ENCODE measurements around the gene MS4A6E.
A peak's percentile ranks its signal among the peaks of the same experiment; 100 is the strongest.
"Not testable (repeated sequence)": the region's sequence is repeated elsewhere in the genome, so short reads cannot be mapped to it uniquely, and the experiment has no call there.

Gene MS4A6E

DNA sequence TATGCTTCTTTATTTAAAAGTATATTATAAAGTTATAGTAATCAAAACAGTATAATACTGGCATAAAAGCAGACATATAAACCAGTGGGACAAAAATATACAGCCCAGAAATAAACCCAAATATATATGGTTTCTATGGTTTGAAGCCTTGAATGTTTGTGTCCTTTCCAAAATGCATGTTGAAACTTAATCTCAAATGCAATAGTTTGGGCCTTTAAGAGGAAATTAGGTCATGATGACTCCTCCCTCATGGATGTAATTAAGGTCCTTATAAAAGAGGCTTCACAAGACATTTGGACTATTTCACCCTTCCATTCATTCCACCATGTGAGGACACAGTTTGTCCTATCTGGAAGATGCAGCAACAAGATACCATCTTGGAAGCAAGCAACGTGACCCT lies at the start of gene MS4A6E:
Gene MS4A6E (plus strand): TSS at position 301 of the 400 bp plus-strand sequence. CDS start 7,641 bp downstream, outside the sequence.
- DNase-seq (ENCODE audit: insufficient read length, low spot score) (no peak), FAIRE-seq (no peak)

DNA sequence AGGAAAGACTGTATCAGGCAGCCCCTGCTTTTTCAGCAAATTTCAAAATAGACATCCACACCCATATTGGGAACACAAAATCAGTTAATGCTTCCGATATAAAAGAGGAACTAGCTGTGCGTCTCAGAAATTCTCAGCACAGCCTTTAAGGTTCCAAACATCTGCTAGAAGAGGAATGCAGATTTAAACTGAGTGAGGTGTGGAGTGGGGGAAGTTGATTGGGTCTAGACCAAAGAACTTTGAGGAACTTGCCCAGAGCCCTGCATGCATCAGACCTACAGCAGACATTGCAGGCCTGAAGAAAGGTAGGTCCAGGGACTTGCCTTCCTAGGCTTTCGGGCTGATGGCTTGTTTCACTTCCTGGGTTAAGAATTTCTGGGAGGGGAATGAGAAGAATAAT lies 46.6 kb upstream of the MS4A6E start, which contains the start of gene MS4A4A:
Gene MS4A4A (plus strand): TSS at position 255 of the 400 bp plus-strand sequence. CDS start 10 bp downstream, at position 265.
- FAIRE-seq = peak; percentile 31
- no peak for DNase-seq (ENCODE audit: insufficient read length, low spot score)

- no peak for FAIRE-seq
- DNase-seq (ENCODE audit: insufficient read length, low spot score) = no peak
Observed at GRCh38 chr11:60281485-60281884, 45.6 kb upstream of the MS4A6E start.

DNA sequence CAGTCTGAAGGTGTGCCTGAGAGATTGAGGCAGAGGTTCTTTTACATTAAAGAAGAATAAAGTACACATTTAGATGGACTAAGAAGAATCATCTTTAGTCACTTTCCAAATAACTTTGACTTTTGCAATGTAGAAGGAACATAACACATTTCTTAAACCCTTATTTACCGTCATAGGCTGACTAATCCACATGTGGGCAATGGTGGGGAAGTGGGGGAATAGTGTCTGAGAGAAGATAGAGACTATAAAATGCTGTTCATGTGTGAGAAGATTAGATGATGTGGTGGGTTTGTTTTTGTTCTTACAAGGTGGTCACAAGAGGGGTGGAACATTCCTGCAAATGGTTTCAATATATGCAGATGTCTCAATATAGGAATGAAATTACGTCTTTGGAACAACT lies 44.8 kb upstream of the MS4A6E start:
- no peak for DNase-seq (ENCODE audit: insufficient read length, low spot score)
- FAIRE-seq = no peak

DNA sequence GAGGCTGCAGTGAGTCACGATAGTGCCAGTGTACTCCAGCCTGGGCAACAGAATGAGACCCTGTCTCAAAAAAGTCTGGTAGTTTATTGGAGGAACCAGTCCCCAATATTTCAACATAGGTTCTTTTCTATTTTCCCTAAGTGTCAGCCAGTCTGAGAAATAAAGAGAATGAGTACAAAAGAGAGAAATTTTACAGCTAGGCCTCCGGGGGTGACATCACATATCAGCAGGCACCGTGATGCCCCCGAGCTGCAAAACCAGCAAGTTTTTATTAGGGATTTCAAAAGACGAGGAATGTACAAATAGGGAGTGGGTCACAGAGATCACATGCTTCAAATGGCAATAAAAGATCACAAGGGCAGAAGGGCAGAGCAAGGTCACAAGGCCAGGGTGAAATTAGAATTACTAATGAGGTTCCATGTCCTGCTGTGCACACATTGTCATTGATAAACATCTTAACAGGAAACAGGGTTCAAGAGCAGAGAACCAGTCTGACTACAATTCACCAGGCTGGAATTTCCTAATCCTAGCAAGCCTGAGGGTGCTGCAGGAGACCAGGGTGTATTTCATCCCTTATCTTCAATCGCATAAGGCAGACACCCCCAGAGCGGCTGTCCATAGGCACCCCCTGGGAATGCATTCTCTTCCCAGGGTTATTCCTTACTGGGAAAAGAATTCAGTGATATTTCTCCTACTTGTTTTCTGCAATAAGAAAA lies 41.5 kb upstream of the MS4A6E start:
- FAIRE-seq; DNase-seq (ENCODE audit: insufficient read length, low spot score): not testable (repeated sequence)

- DNase-seq (ENCODE audit: insufficient read length, low spot score) (no peak), FAIRE-seq (no peak)
Observed at GRCh38 chr11:60288531-60288930, 38.5 kb upstream of the MS4A6E start.

DNA sequence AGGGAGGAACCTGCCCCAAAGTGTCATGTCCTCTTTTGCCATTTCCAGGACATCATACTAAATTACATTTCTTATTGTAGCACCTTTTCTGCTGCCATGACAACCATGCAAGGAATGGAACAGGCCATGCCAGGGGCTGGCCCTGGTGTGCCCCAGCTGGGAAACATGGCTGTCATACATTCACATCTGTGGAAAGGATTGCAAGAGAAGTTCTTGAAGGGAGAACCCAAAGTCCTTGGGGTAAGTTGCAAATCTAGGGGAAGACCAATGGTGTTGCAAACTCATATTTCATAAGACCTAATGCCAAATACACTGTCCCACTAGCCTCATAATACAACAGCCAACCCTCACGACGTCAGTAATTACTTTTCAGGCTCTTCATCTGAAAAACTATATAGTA lies 34.9 kb upstream of the MS4A6E start:
- FAIRE-seq (no peak), DNase-seq (ENCODE audit: insufficient read length, low spot score) (no peak)

DNA sequence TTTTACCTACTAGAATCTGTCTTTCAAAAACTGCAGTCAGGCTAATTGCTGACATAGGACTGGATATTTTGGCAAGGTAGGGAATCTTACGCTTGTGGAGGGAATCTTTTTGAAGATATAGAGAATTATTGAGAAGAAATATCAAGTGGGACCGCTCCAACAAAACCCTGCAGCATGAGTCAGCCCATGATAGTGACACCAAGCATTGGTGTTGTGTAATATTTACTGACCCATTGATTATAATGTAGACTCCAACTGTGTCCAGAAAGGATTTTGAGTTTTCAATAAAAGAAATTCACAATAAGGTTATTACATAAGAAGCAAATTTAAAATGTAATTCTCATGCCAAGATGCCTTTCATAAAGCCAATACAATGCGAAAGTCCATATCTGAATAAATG lies 25.9 kb upstream of the MS4A6E start:
- no peak for DNase-seq (ENCODE audit: insufficient read length, low spot score)
- FAIRE-seq = no peak

- not testable (repeated sequence) for FAIRE-seq; DNase-seq (ENCODE audit: insufficient read length, low spot score)
Observed at GRCh38 chr11:60301884-60302283, 25.2 kb upstream of the MS4A6E start.

GRCh38 chr11:60303661-60304060 lies 23.4 kb upstream of the MS4A6E start:
- DNase-seq (ENCODE audit: insufficient read length, low spot score) (no peak), FAIRE-seq (no peak)

DNA sequence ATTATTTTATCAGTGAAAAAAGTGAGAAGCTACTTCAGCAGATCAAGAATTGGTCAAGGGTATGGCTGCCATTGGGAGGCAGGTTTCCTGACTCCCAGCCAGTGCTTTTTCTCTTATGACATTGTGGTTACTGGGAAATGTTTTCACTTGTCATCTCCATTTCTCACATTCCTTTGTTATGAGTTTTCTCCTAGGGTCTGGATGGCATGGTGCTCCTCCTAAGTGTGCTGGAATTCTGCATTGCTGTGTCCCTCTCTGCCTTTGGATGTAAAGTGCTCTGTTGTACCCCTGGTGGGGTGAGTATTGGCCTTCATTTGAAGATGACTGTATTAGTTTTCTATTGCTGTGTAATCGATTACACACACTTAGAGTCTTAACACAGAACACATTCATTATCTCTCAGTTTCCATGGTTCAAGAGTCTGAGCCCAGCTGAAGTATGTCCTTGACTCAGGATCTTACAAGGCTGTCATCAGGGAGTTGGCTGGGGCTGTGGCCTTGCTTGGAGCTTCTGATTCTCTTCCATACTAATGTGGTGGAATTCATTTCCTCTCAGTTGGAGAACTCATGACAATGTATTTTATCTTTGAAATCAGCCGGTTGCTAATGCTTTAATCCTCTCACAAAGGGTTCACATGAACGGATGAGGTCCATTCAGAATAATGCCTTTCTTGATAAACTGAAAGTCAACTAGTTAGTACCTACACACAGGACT lies 21.0 kb upstream of the MS4A6E start:
- DNase-seq (ENCODE audit: insufficient read length, low spot score) = no peak
- FAIRE-seq = no peak

GRCh38 chr11:60307507-60308195 lies 19.4 kb upstream of the MS4A6E start:
- peak; percentile 81 for FAIRE-seq
- DNase-seq (ENCODE audit: insufficient read length, low spot score) = no peak

- FAIRE-seq (peak; percentile 85), DNase-seq (ENCODE audit: insufficient read length, low spot score) (peak; percentile 19)
Observed at GRCh38 chr11:60310407-60310998, 16.6 kb upstream of the MS4A6E start.

DNA sequence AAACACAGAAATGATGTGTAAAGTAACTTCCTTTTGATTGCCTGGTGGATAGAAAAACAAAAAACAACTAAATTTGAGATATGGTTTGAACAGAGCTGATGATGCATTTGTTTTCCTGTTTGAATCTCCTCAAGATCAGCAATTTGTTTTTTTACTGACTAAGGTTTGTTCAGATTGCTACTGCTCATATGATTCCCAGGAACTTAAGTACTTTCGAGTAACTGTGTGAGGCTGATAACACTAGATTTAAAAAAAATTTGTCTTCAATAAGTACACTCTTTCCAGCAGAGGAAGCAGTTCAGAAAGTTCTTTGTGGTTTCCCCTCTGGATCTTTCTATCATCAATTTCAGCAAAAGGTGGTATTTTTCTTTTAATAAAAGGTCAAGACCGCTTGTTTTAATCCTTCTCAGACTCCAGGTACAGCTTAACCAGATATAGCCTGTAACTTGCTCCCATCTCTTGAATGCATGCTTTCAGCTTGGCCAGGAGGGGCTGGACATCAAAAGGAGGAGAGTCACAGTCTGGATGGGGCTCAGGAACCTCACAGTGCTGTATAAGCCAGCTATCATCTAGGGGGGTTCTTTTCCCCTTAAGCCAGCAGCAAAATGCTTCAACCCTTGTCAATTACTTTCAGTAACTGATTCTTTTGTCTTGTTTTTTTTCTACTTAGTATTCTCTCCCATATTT lies 12.3 kb upstream of the MS4A6E start:
- FAIRE-seq = peak; percentile 23
- DNase-seq (ENCODE audit: insufficient read length, low spot score) = no peak

DNA sequence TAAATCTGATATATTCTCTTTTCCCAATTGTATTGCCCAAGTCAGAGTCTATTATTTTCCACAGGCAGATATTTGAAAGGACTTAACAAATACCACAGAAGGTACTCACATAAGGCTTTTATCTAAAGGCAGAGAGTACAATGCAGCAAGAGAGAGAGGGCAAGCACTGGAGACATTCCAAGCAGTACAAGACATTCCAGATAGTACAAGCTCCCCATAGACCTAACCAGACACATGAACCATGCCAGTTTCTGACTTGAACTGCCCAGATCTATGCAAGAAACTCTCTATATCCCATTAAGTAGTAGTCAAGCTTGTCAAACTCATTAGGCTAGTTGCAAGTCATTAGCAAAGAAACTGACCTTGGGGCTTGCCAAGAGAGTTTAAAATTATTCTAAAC lies 11.2 kb upstream of the MS4A6E start:
- no peak for DNase-seq (ENCODE audit: insufficient read length, low spot score)
- no peak for FAIRE-seq

GRCh38 chr11:60316317-60316716 lies 10.7 kb upstream of the MS4A6E start:
- DNase-seq (ENCODE audit: insufficient read length, low spot score) (no peak), FAIRE-seq (no peak)

DNA sequence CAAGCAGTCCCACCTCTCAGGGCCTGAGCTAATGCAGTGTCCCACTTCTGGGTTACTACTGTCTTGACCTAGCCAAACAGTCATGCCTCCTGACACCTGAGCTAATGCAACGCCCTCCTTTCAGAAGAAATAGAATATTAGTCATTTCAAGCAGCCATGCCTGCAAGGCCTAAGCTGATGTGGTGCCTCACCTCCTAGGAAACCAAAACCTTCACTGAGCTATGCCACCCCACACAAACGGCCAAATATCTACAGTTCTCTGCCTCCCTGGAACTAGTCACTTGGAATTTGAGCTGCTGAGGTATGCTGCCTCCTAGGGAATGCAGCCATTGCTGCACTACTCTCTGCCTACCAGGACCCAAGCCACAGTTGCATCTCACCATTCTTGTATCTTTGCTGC lies 8.3 kb upstream of the MS4A6E start:
- no peak for DNase-seq (ENCODE audit: insufficient read length, low spot score)
- no peak for FAIRE-seq

DNA sequence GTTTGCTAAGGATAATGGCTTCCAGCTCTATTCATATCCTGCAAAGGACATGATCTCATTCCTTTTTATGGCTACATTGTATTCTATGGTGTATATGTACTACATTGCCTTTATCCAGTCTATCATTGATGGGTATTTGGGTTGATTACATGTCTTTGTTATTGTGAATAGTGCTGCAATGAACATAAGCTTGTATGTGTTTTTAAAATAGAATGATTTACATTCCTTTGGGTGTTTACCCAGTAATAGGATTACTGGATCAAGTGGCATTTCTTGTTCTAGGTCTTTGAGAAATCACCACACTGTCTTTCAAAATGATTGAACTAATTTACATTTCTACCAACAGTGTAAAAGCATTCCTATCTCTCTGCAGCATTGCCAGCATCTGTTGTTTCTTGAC lies 6.0 kb upstream of the MS4A6E start:
- DNase-seq (ENCODE audit: insufficient read length, low spot score) (no peak), FAIRE-seq (no peak)

GRCh38 chr11:60328460-60328859 lies 1.4 kb downstream of the MS4A6E start:
- DNase-seq (ENCODE audit: insufficient read length, low spot score) (no peak), FAIRE-seq (no peak)

- no peak for FAIRE-seq
Observed at GRCh38 chr11:60332846-60333245, 5.8 kb downstream of the MS4A6E start.

More at GRCh38 chr11:60332846-60333245, 5.8 kb downstream of the MS4A6E start:
- no peak for DNase-seq (ENCODE audit: insufficient read length, low spot score)
